HCT116 (cell line): ENCODE results near the gene PRDX6. TPM values are rescaled to one million over a fixed set of nuclear protein-coding genes. Genes with fewer than 3 reads are reported as not detected.

Experiments used
- ATAC-seq: fragments of 200-7000 bp; cut with Tn5 transposase; 2 replicates; pipeline ENCODE4 v1.9.1; 2020; ENCODE audit warnings: mild to moderate bottlenecking, moderate library complexity
- BruUV-seq: library from RNA; stranded (reverse); fragments of 400-500 nt; replicated peaks from 2 replicates; lab custom pipeline; 2021; lab: Mats Ljungman, UMichigan
- CTCF ChIA-PET: fragments of 300-600 bp; sonication (Branson Sonifier 250); formaldehyde crosslinking; loops from one replicate; lab custom pipeline; 2021; ENCODE audit warnings: antibody characterized with exemption; lab: Charles Lee
- POLR2A ChIA-PET: fragments of 300-600, 350-600 bp; sonication (Branson Sonifier 250); formaldehyde crosslinking; loops from one replicate; lab custom pipeline; 2021; ENCODE audit warnings: antibody characterized with exemption; lab: Charles Lee
- RAD21 ChIA-PET, 2 experiments: fragments of 300-600 bp; sonication (Branson Sonifier 250); formaldehyde crosslinking; loops; one replicate each; lab custom pipeline; 2023; ENCODE audit warnings: low total read pairs in 2 of 2; ENCODE audit not compliant: uncharacterized antibody in 2 of 2, unreplicated experiment in 2 of 2, low non-redundant PET in 1 of 2; lab: Charles Lee
- DNase-seq: peaks from one replicate; pipeline ENCODE4 v3.0.0-alpha.2; 2010; ENCODE audit warnings: low read depth, low spot score
- H2AFZ ChIP-seq: fragments of 200-600 bp; shearing (Covaris generic), sonication (generic); 2 replicates; pipeline ENCODE4 v1.6.1; 2017; ENCODE audit warnings: low read depth, mixed run types, mixed read lengths, antibody characterized with exemption, low read length; ENCODE audit not compliant: poor library complexity, severe bottlenecking
- H3K27ac ChIP-seq: 2 replicates; pipeline ENCODE4 v1.5.1; 2012; ENCODE audit warnings: low read depth, low read length
- H3K27me3 ChIP-seq: fragments of 200-600 bp; sonication (generic); 2 replicates; pipeline ENCODE4 v1.6.1; 2016; ENCODE audit warnings: mixed run types, low read length, mixed read lengths; ENCODE audit not compliant: insufficient read depth
- H3K36me3 ChIP-seq, 2 experiments: fragments of 200-500 bp in 1 of 2; fragments of 200-600 bp in 1 of 2; sonication (Bioruptor generic) in 1 of 2; sonication (generic) in 1 of 2; 2 replicates each; pipeline versions ENCODE4 v1.5.1 to v1.6.1; 2014 to 2016; ENCODE audit warnings: low read length in 2 of 2, inconsistent platforms in 1 of 2, mixed read lengths in 1 of 2, mixed run types in 1 of 2; ENCODE audit not compliant: insufficient read depth in 2 of 2, control insufficient read depth in 1 of 2
- H3K4me1 ChIP-seq, 2 experiments: fragments of 200-600 bp in 1 of 2; sonication (generic) in 1 of 2; 2 replicates each; pipeline versions ENCODE4 v1.5.1 to v1.6.1; 2012 to 2017; ENCODE audit warnings: low read length in 2 of 2, inconsistent platforms in 1 of 2, mild to moderate bottlenecking in 1 of 2, mixed read lengths in 1 of 2, mixed run types in 1 of 2, moderate library complexity in 1 of 2; ENCODE audit not compliant: insufficient read depth in 2 of 2, control insufficient read depth in 1 of 2
- H3K4me2 ChIP-seq: fragments of 200-600 bp; sonication (generic); 2 replicates; pipeline ENCODE4 v1.6.1; 2017; ENCODE audit warnings: mixed run types, low read length, mixed read lengths
- H3K4me3 ChIP-seq, 2 experiments: fragments of 200-600 bp in 1 of 2; sonication (generic) in 1 of 2; replicated peaks in 1 of 2; 2 replicates each; pipeline ENCODE4 v1.5.1; 2011 to 2016; ENCODE audit warnings: low read length in 2 of 2, control low read depth in 1 of 2, low read depth in 1 of 2, mild to moderate bottlenecking in 1 of 2, mixed read lengths in 1 of 2, mixed run types in 1 of 2
- H3K79me2 ChIP-seq: fragments of 200-600 bp; sonication (generic); 2 replicates; pipeline ENCODE4 v1.6.1; 2017; ENCODE audit warnings: mild to moderate bottlenecking, mixed run types, low read length, moderate library complexity, mixed read lengths; ENCODE audit not compliant: insufficient read depth
- H3K9ac ChIP-seq: fragments of 200-600 bp; sonication (generic); 2 replicates; pipeline ENCODE4 v1.6.1; 2016; ENCODE audit warnings: low read length, mixed read lengths
- H3K9me2 ChIP-seq: fragments of 200-600 bp; sonication (generic), shearing (Covaris generic); 2 replicates; pipeline ENCODE4 v1.6.1; 2017; ENCODE audit warnings: mixed run types, mild to moderate bottlenecking, moderate library complexity; ENCODE audit not compliant: insufficient read depth
- H3K9me3 ChIP-seq, 2 experiments: fragments of 200-500 bp in 1 of 2; fragments of 200-600 bp in 1 of 2; sonication (Bioruptor generic) in 1 of 2; sonication (generic) in 1 of 2; 2 replicates each; pipeline ENCODE4 v1.6.1; 2014 to 2017; ENCODE audit warnings: low read length in 2 of 2, mixed read lengths in 2 of 2, inconsistent platforms in 1 of 2, low read depth in 1 of 2, mild to moderate bottlenecking in 1 of 2, mixed run types in 1 of 2, moderate library complexity in 1 of 2; ENCODE audit not compliant: control insufficient read depth in 1 of 2, insufficient read depth in 1 of 2
- H4K20me1 ChIP-seq: fragments of 200-600 bp; sonication (generic), shearing (Covaris generic); 2 replicates; pipeline ENCODE4 v1.6.1; 2017; ENCODE audit warnings: mixed run types, mild to moderate bottlenecking, moderate library complexity; ENCODE audit not compliant: insufficient read depth
- CBX3 ChIP-seq: IDR thresholded peaks from 2 replicates; pipeline ENCODE4 v1.6.1; 2012; ENCODE audit warnings: low read depth
- CEBPB ChIP-seq: IDR thresholded peaks from 2 replicates; pipeline ENCODE4 v1.6.1; 2012; ENCODE audit warnings: low read depth
- ELF1 ChIP-seq: IDR thresholded peaks from 2 replicates; pipeline ENCODE4 v1.6.1; 2012; ENCODE audit warnings: low read depth, borderline replicate concordance
- EZH2phosphoT487 ChIP-seq: fragments of 200-600 bp; IDR thresholded peaks from 2 replicates; pipeline ENCODE4 v1.6.1; 2018; ENCODE audit warnings: antibody characterized with exemption, borderline replicate concordance
- FOSL1 ChIP-seq: IDR thresholded peaks from 2 replicates; pipeline ENCODE4 v1.6.1; 2012; ENCODE audit warnings: low read depth
- POLR2A ChIP-seq: IDR thresholded peaks from 2 replicates; pipeline ENCODE4 v1.7.0; 2011; ENCODE audit warnings: borderline replicate concordance; ENCODE audit not compliant: insufficient read depth, insufficient read length; ENCODE audit errors: extremely low read depth
- POLR2AphosphoS5 ChIP-seq: IDR thresholded peaks from 2 replicates; pipeline ENCODE4 v1.6.1; 2011; ENCODE audit warnings: mild to moderate bottlenecking, low read depth, low read length, moderate library complexity
- RAD21 ChIP-seq: IDR thresholded peaks from 2 replicates; pipeline ENCODE4 v1.6.1; 2012; ENCODE audit warnings: low read depth, mild to moderate bottlenecking
- SIN3A ChIP-seq: IDR thresholded peaks from 2 replicates; pipeline ENCODE4 v1.6.1; 2012; ENCODE audit warnings: low read depth
- SP1 ChIP-seq: IDR thresholded peaks from 2 replicates; pipeline ENCODE4 v1.6.1; 2012; ENCODE audit warnings: low read depth
- SRF ChIP-seq: IDR thresholded peaks from 2 replicates; pipeline ENCODE4 v1.6.1; 2012; ENCODE audit warnings: low read depth
- TCF7L2 ChIP-seq: IDR thresholded peaks from 2 replicates; pipeline ENCODE4 v1.7.0; 2011; ENCODE audit warnings: borderline replicate concordance, inconsistent platforms; ENCODE audit not compliant: insufficient read depth, insufficient read length; ENCODE audit errors: extremely low read depth
- YY1 ChIP-seq: IDR thresholded peaks from 2 replicates; pipeline ENCODE4 v1.6.1; 2011; ENCODE audit warnings: low read length, low read depth, moderate library complexity, mild to moderate bottlenecking; ENCODE audit not compliant: insufficient replicate concordance; ENCODE audit errors: extremely low read depth
- ZFX ChIP-seq: fragments of 450-650 bp; IDR thresholded peaks from 2 replicates; pipeline ENCODE4 v1.6.1; 2017
- ZNF274 ChIP-seq: fragments of 200-500 bp; sonication (Bioruptor generic); IDR thresholded peaks from 2 replicates; pipeline ENCODE4 v1.6.1; 2014; ENCODE audit warnings: mild to moderate bottlenecking, low read depth, low read length, inconsistent platforms
- intact Hi-C: fragments of 100-400 bp; cut with micrococcal nuclease; formaldehyde crosslinking; loops from 2 replicates; pipeline ENCODE4 v1.10.0; 2022
- total RNA-seq: library from RNA; stranded (reverse); gene quantifications from one replicate; pipeline ENCODE4 v1.2.1, GENCODE V29; 2021; ENCODE audit not compliant: unreplicated experiment
- TF ChIP-seq, protein P1 (sequence below), 3 experiments: fragments of 200-600 bp in 1 of 3; sonication (generic) in 1 of 3; IDR thresholded peaks in 2 of 3; conservative IDR thresholded peaks in 1 of 3; 2 replicates each; pipeline ENCODE4 v1.5.1; 2012 to 2017; ENCODE audit warnings: low read depth in 2 of 3, low read length in 2 of 3, antibody characterized with exemption in 1 of 3, borderline replicate concordance in 1 of 3, control low read depth in 1 of 3, mild to moderate bottlenecking in 1 of 3, mixed read lengths in 1 of 3, mixed run types in 1 of 3, moderate library complexity in 1 of 3; ENCODE audit not compliant: insufficient read depth in 1 of 3

The PRDX6 gene
- total RNA-seq, 1 experiment from 2014 or later: 286 TPM

- Histone ChIP-seq H3K4me1 (peaks cover 9 to 19% of the 10 kb centered on the region in 2 experiments), H3K4me2 (no peak overlapping the region), H2AFZ (no peak overlapping the region), H3K9me3 (no peaks in the 10 kb centered on the region), H3K9ac (no peak overlapping the region), H3K27ac (no peak overlapping the region), H3K79me2 (no peaks in the 10 kb centered on the region), H4K20me1 (no peaks in the 10 kb centered on the region), H3K36me3 (no peaks in the 10 kb centered on the region), H3K9me2 (no peaks in the 10 kb centered on the region), H3K27me3 (no peaks in the 10 kb centered on the region), H3K4me3 (no peak overlapping the region)
- RAD21 ChIA-PET: no interaction called here
- no TSS peak for BruUV-seq
- no peak for DNase-seq
- CTCF ChIA-PET: no interaction called here
- ATAC-seq: no peak
- POLR2A ChIA-PET: no interaction called here
- TF ChIP-seq YY1: no peak
- no peak for TF ChIP-seq EZH2phosphoT487
- no peak for TF ChIP-seq POLR2AphosphoS5
- no peak for TF ChIP-seq ZNF274
- no peak for TF ChIP-seq SIN3A
- TF ChIP-seq CEBPB: no peak
- TF ChIP-seq, protein P1, sequence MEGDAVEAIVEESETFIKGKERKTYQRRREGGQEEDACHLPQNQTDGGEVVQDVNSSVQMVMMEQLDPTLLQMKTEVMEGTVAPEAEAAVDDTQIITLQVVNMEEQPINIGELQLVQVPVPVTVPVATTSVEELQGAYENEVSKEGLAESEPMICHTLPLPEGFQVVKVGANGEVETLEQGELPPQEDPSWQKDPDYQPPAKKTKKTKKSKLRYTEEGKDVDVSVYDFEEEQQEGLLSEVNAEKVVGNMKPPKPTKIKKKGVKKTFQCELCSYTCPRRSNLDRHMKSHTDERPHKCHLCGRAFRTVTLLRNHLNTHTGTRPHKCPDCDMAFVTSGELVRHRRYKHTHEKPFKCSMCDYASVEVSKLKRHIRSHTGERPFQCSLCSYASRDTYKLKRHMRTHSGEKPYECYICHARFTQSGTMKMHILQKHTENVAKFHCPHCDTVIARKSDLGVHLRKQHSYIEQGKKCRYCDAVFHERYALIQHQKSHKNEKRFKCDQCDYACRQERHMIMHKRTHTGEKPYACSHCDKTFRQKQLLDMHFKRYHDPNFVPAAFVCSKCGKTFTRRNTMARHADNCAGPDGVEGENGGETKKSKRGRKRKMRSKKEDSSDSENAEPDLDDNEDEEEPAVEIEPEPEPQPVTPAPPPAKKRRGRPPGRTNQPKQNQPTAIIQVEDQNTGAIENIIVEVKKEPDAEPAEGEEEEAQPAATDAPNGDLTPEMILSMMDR (IDR thresholded peaks at IDR 0.05 in 2 of 3, conservative IDR thresholded peaks at IDR 0.05 in 1 of 3; ENCODE audit: borderline replicate concordance in 1 of 3, insufficient read depth in 1 of 3, low read depth in 2 of 3, low read length in 2 of 3): no peak
- TF ChIP-seq POLR2A: no peak
- TF ChIP-seq RAD21: no peak
- no peak for TF ChIP-seq SRF
- no peak for TF ChIP-seq ELF1
- TF ChIP-seq FOSL1: no peak
- TF ChIP-seq ZFX: no peak
- TF ChIP-seq CBX3: no peak
- no peak for TF ChIP-seq SP1
- TF ChIP-seq TCF7L2: no peak
- intact Hi-C loops: no loop called here
Observed at GRCh38 chr1:173504268-173504667, 27.1 kb downstream of the PRDX6 start.
